ENCODE measurements around the gene MS4A4A. TPM values are rescaled to one million over a fixed set of nuclear protein-coding genes. Genes with fewer than 3 reads are reported as not detected.
A peak's percentile ranks its signal among the peaks of the same experiment; 100 is the strongest.

MS4A4A gene
- total RNA-seq, result 7.9 TPM

DNA sequence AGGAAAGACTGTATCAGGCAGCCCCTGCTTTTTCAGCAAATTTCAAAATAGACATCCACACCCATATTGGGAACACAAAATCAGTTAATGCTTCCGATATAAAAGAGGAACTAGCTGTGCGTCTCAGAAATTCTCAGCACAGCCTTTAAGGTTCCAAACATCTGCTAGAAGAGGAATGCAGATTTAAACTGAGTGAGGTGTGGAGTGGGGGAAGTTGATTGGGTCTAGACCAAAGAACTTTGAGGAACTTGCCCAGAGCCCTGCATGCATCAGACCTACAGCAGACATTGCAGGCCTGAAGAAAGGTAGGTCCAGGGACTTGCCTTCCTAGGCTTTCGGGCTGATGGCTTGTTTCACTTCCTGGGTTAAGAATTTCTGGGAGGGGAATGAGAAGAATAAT is at the start of gene MS4A4A:
TSS of gene MS4A4A (plus strand) at position 255 of the 400 bp plus-strand sequence. CDS start at position 265, 10 bp downstream.
- intact Hi-C loops (cut with DNase I), result no loop called here
- Histone ChIP-seq H3K4me3 (peak within 1 kb of the TSS in 1 of 2 donors; percentile 5), H3K36me3 (no peaks in the 10 kb centered on the region), H3K4me1 (no peaks in the 10 kb centered on the region), H3K9me3 (no peaks in the 10 kb centered on the region), H3K27ac (peak within 1 kb of the TSS in 1 of 2 donors; percentile 10), H3K27me3 (no peaks in the 10 kb centered on the region)
- TF ChIP-seq, protein P1, sequence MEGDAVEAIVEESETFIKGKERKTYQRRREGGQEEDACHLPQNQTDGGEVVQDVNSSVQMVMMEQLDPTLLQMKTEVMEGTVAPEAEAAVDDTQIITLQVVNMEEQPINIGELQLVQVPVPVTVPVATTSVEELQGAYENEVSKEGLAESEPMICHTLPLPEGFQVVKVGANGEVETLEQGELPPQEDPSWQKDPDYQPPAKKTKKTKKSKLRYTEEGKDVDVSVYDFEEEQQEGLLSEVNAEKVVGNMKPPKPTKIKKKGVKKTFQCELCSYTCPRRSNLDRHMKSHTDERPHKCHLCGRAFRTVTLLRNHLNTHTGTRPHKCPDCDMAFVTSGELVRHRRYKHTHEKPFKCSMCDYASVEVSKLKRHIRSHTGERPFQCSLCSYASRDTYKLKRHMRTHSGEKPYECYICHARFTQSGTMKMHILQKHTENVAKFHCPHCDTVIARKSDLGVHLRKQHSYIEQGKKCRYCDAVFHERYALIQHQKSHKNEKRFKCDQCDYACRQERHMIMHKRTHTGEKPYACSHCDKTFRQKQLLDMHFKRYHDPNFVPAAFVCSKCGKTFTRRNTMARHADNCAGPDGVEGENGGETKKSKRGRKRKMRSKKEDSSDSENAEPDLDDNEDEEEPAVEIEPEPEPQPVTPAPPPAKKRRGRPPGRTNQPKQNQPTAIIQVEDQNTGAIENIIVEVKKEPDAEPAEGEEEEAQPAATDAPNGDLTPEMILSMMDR (IDR thresholded peaks at IDR 0.05), result no peak
- no peak for DNase-seq (ENCODE audit: low spot score in 2 of 2)

DNA sequence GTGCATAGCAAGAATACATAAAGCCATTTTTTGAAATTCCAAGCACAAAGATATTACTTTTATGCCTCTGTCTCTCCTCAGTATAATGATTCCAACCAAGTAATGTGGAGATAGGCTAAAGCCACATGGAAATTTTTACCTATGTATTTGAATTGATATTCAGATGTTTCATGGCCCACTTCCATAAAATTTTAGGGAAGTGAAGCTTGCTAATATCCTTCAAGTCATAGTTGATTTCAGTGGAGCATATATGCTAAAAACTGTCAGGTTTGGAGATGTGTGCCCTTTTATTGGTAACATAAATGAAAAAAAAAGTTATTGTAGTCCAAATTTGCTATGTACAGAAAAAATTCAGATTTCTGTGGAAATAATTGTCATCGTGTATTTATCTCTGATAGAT is 49.8 kb upstream of the MS4A4A start:
- Histone ChIP-seq H3K36me3 (no peaks in the 10 kb centered on the region), H3K4me1 (no peaks in the 10 kb centered on the region), H3K27ac (no peak overlapping the region), H3K9me3 (no peaks in the 10 kb centered on the region), H3K27me3 (no peaks in the 10 kb centered on the region), H3K4me3 (no peak overlapping the region)
- TF ChIP-seq, protein P1 (IDR thresholded peaks at IDR 0.05), result no peak
- DNase-seq (ENCODE audit: low spot score in 2 of 2), result no peak
- intact Hi-C loops (cut with DNase I), result no loop called here

DNA sequence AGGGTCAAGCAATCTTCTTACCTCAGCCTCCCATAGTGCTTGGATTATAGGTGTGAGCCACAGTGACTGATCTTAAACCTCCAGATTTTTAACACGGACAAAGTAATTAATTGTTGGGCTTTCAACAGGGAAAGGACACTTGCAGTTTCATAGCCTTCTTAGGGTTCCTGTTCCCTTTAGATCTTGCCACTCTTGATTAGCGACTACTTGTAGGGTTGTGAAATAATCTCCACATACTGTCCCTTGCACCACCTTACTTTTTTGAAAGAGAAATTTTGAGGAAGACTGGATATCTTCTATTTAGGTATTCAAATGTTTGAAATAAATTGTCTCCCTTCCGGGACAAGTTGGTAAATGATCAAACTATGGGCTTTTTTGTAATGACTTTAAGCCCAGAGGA is 45.1 kb upstream of the MS4A4A start:
- TF ChIP-seq, protein P1 (IDR thresholded peaks at IDR 0.05), result no peak
- intact Hi-C loops (cut with DNase I), result no loop called here
- DNase-seq (ENCODE audit: low spot score in 2 of 2), result no peak
- Histone ChIP-seq H3K9me3 (no peaks in the 10 kb centered on the region), H3K4me1 (no peaks in the 10 kb centered on the region), H3K36me3 (no peaks in the 10 kb centered on the region), H3K27ac (no peak overlapping the region), H3K4me3 (no peak overlapping the region), H3K27me3 (no peaks in the 10 kb centered on the region)

DNA sequence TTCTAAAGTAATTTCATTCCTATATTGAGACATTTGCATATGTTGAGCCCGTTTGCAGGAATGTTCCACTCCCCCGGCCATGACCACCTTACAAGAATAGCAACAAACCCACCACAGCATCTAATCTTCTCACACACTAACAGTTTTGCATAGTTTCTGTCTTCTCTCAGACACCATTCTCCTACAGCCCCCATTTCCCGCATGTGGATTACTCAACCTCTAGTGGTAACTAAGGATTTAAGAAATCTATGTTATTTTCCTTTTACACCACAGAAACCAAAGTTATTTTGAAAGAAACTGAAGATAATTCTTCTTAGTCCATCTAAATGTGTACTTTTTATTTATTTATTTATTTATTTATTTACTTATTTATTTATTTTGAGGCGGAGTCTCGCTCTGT is 39.8 kb upstream of the MS4A4A start:
- no peaks in the 10 kb centered on the region for H3K36me3 ChIP-seq
- no peaks in the 10 kb centered on the region for H3K9me3 ChIP-seq
- DNase-seq (ENCODE audit: low spot score in 2 of 2), result no peak
- no peak overlapping the region for H3K27ac ChIP-seq
- intact Hi-C loops (cut with DNase I), result no loop called here
- H3K4me3 ChIP-seq, result no peak overlapping the region
- TF ChIP-seq, protein P1 (IDR thresholded peaks at IDR 0.05), result no peak
- no peaks in the 10 kb centered on the region for H3K27me3 ChIP-seq
- H3K4me1 ChIP-seq, result no peaks in the 10 kb centered on the region

DNA sequence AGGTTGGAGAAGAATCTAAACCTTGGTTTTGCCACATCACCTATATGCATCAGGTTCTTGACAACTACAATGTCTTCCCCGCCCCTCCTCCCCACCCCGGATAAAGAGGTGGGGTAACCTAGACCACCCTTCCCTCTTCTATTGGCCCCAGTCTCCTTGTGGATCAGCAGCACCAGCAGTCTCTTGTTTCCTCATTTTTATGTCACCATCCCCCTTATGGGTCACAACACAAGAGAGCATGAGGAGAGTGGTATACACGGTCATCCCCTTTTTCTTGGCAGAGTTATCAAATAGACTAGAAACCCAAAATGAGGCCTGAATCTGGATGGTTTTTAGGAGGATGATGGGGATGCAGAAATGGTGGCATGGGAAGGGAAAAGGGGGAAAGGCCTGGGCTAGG is 38.7 kb upstream of the MS4A4A start:
- no peaks in the 10 kb centered on the region for H3K4me1 ChIP-seq
- no peak for DNase-seq (ENCODE audit: low spot score in 2 of 2)
- intact Hi-C loops (cut with DNase I), result no loop called here
- no peak overlapping the region for H3K4me3 ChIP-seq
- no peak overlapping the region for H3K27ac ChIP-seq
- H3K9me3 ChIP-seq, result no peaks in the 10 kb centered on the region
- TF ChIP-seq, protein P1 (IDR thresholded peaks at IDR 0.05), result no peak
- H3K27me3 ChIP-seq, result no peaks in the 10 kb centered on the region
- H3K36me3 ChIP-seq, result no peaks in the 10 kb centered on the region

DNA sequence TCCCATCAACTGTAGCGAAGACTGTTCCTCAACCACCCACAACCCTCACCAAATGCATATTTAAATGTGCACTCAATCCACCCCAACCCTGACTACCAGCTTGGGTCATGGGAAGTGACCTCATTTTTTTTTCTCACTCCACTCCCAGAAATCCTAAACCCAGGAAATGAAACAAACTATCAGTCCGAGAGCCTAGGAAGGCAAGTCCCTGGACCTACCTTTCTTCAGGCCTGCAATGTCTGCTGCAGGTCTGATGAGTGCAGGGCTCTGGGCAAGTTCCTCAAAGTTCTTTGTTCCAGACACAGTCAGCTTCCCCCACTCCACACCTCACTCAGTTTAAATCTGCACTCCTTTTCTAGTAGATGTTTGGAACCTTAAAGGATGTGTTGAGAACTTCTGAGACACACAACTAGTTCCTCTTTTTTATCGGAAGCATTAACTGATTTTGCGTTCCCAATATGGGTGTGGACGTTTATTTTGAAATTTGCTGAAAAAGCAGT is 37.7 kb upstream of the MS4A4A start, which contains the start of gene MS4A4E:
TSS of gene MS4A4E (minus strand) at position 398 of the 500 bp plus-strand sequence. CDS start 13,082 bp downstream, outside the sequence.
- intact Hi-C loops (cut with DNase I), result no loop called here
- Histone ChIP-seq H3K36me3 (no peaks in the 10 kb centered on the region), H3K4me3 (no peak within 1 kb of the TSS), H3K9me3 (no peaks in the 10 kb centered on the region), H3K27me3 (no peaks in the 10 kb centered on the region), H3K27ac (no peak within 1 kb of the TSS), H3K4me1 (no peaks in the 10 kb centered on the region)
- TF ChIP-seq, protein P1 (IDR thresholded peaks at IDR 0.05), result no peak
- no peak for DNase-seq (ENCODE audit: low spot score in 2 of 2)

All from ascending aorta (tissue), 2 donors.